Keratinocyte (primary cell): ENCODE measurements around the gene RNASE7. TPM values are rescaled to one million over a fixed set of nuclear protein-coding genes. Genes with fewer than 3 reads are reported as not detected.

Source experiments
- DNase-seq: peaks from one replicate; pipeline ENCODE4 v3.0.0-alpha.2; 2011; ENCODE audit warnings: low read depth, missing footprints, low spot score
- FAIRE-seq: peaks from 2 replicates; lab custom pipeline; 2011; peaks lifted over from hg19 to GRCh38; lab: Jason Lieb, UNC
- H2AFZ ChIP-seq: 2 replicates; pipeline ENCODE4 v1.6.0; 2012; ENCODE audit warnings: low read length, control low read depth, inconsistent platforms; ENCODE audit not compliant: control insufficient read depth
- H3K27ac ChIP-seq: 2 replicates; pipeline ENCODE4 v1.5.1; 2011; ENCODE audit warnings: low read length; ENCODE audit not compliant: control insufficient read depth, insufficient read depth
- H3K27me3 ChIP-seq: 3 replicates; pipeline ENCODE4 v1.6.0; 2011; ENCODE audit warnings: low read length; ENCODE audit not compliant: control insufficient read depth, insufficient read depth; ENCODE audit errors: extremely low read depth
- H3K36me3 ChIP-seq, 2 experiments: 2 replicates in 1 of 2; 3 replicates in 1 of 2; pipeline ENCODE4 v1.5.1; 2011; ENCODE audit warnings: low read length in 2 of 2, mild to moderate bottlenecking in 1 of 2; ENCODE audit not compliant: control insufficient read depth in 2 of 2, insufficient read depth in 2 of 2; ENCODE audit errors: extremely low read depth in 1 of 2
- H3K4me1 ChIP-seq: 3 replicates; pipeline ENCODE4 v1.5.1; 2011; ENCODE audit warnings: low read length; ENCODE audit not compliant: control insufficient read depth, insufficient read depth; ENCODE audit errors: extremely low read depth
- H3K4me2 ChIP-seq: 3 replicates; pipeline ENCODE4 v1.6.0; 2011; ENCODE audit warnings: low read depth, low read length; ENCODE audit not compliant: control insufficient read depth, insufficient read depth; ENCODE audit errors: extremely low read depth
- H3K4me3 ChIP-seq, 3 experiments: fragments of 200-600 bp in 1 of 3; sonication (generic) in 1 of 3; 2 replicates in 2 of 3; 3 replicates in 1 of 3; pipeline ENCODE4 v1.5.1; 2011 to 2016; ENCODE audit warnings: low read length in 3 of 3, mild to moderate bottlenecking in 3 of 3, control low read depth in 2 of 3, inconsistent platforms in 1 of 3, low read depth in 1 of 3, mixed read lengths in 1 of 3, mixed run types in 1 of 3, moderate library complexity in 1 of 3; ENCODE audit not compliant: control insufficient read depth in 2 of 3, insufficient read depth in 2 of 3; ENCODE audit errors: extremely low read depth in 1 of 3
- H3K79me2 ChIP-seq: 2 replicates; pipeline ENCODE4 v1.6.0; 2012; ENCODE audit warnings: low read length; ENCODE audit not compliant: control insufficient read depth, insufficient read depth
- H3K9ac ChIP-seq: 3 replicates; pipeline ENCODE4 v1.6.0; 2011; ENCODE audit warnings: low read length; ENCODE audit not compliant: control insufficient read depth, insufficient read depth; ENCODE audit errors: extremely low read depth
- H3K9me1 ChIP-seq: 3 replicates; pipeline ENCODE4 v1.6.0; 2011; ENCODE audit warnings: low read length; ENCODE audit not compliant: control insufficient read depth, insufficient read depth; ENCODE audit errors: extremely low read depth
- H3K9me3 ChIP-seq: 2 replicates; pipeline ENCODE4 v1.5.1; 2012; ENCODE audit warnings: low read depth, low read length; ENCODE audit not compliant: control insufficient read depth
- H4K20me1 ChIP-seq: 3 replicates; pipeline ENCODE4 v1.6.0; 2011; ENCODE audit warnings: low read length; ENCODE audit not compliant: control insufficient read depth, insufficient read depth; ENCODE audit errors: extremely low read depth
- CTCF ChIP-seq, 3 experiments: IDR thresholded peaks in 1 of 3; conservative IDR thresholded peaks in 1 of 3; optimal IDR thresholded peaks in 1 of 3; 2 replicates in 2 of 3; 3 replicates in 1 of 3; pipeline versions ENCODE3 to v1.5.1; 2011; ENCODE audit warnings: low read length in 3 of 3, mild to moderate bottlenecking in 3 of 3, moderate library complexity in 2 of 3, control low read depth in 1 of 3, inconsistent platforms in 1 of 3; ENCODE audit not compliant: insufficient read depth in 2 of 3; ENCODE audit errors: extremely low read depth in 1 of 3
- EZH2 ChIP-seq: IDR thresholded peaks from one replicate; pipeline ENCODE4 v1.6.1; 2012; ENCODE audit warnings: inconsistent platforms, mild to moderate bottlenecking, low read length, moderate library complexity
- dilution Hi-C: fragments of 300-500 bp; cut with MboI; formaldehyde crosslinking; loops from one replicate; pipeline ENCODE4 v1.7.0; 2020; ENCODE audit warnings: low sequenced_read_pairs; ENCODE audit not compliant: extremely low pct_ligation_motif_present
- polyA plus RNA-seq, 5 experiments: library from polyadenylated mRNA; depleted of rRNA in 3 of 5; stranded (reverse) in 3 of 5; stranded (forward) in 1 of 5; unstranded in 1 of 5; fragments of >200 nt; gene quantifications; 1 replicate in 1 of 5; 2 replicates in 3 of 5; 3 replicates in 1 of 5; pipeline versions ENCODE4 v1.2.1 to v1.2.3, GENCODE V29; 2011 to 2012; ENCODE audit warnings: missing spikeins in 2 of 5, low read depth in 1 of 5, low replicate concordance in 1 of 5

The RNASE7 gene
- polyA plus RNA-seq, 1 donor (not counting 4 experiments of a cell fraction or from before 2014, with no cell fraction given), result 17.4 TPM

- no peaks in the 10 kb centered on the region for H3K27me3 ChIP-seq
- no peak overlapping the region for H3K4me2 ChIP-seq
- H2AFZ ChIP-seq, result no peak overlapping the region
- no peak overlapping the region for H3K27ac ChIP-seq
- dilution Hi-C loops, result no loop called here
- no peaks in the 10 kb centered on the region for H4K20me1 ChIP-seq
- peaks cover under 1% of the 10 kb centered on the region for H3K4me1 ChIP-seq
- H3K9me1 ChIP-seq, result no peaks in the 10 kb centered on the region
- DNase-seq, result no peak
- no peaks in the 10 kb centered on the region for H3K9me3 ChIP-seq
- no peak for FAIRE-seq
- no peak for TF ChIP-seq CTCF (optimal IDR thresholded peaks at IDR 0.05 in 1 of 3, IDR thresholded peaks at IDR 0.05 in 1 of 3, conservative IDR thresholded peaks at IDR 0.05 in 1 of 3; ENCODE audit: extremely low read depth in 1 of 3, insufficient read depth in 2 of 3, low read length in 3 of 3)
- no peak for TF ChIP-seq EZH2
- H3K4me3 ChIP-seq, result no peak overlapping the region
- no peaks in the 10 kb centered on the region for H3K79me2 ChIP-seq
- no peak overlapping the region for H3K9ac ChIP-seq
- H3K36me3 ChIP-seq, result no peaks in the 10 kb centered on the region
Measured at GRCh38 chr14:21049271-21049673, 7.1 kb downstream of the RNASE7 start.

- Histone ChIP-seq H3K79me2 (no peaks in the 10 kb centered on the region), H3K4me1 (no peaks in the 10 kb centered on the region), H3K9ac (no peak overlapping the region), H3K27me3 (no peaks in the 10 kb centered on the region), H3K9me3 (no peaks in the 10 kb centered on the region), H3K27ac (no peak overlapping the region), H2AFZ (no peak overlapping the region), H4K20me1 (no peaks in the 10 kb centered on the region), H3K4me3 (no peak overlapping the region), H3K36me3 (no peaks in the 10 kb centered on the region), H3K4me2 (no peak overlapping the region), H3K9me1 (no peaks in the 10 kb centered on the region)
- dilution Hi-C loops, result no loop called here
- TF ChIP-seq EZH2 (no peak), CTCF (optimal IDR thresholded peaks at IDR 0.05 in 1 of 3, IDR thresholded peaks at IDR 0.05 in 1 of 3, conservative IDR thresholded peaks at IDR 0.05 in 1 of 3; ENCODE audit: extremely low read depth in 1 of 3, insufficient read depth in 2 of 3, low read length in 3 of 3) (no peak)
- no peak for FAIRE-seq
- no peak for DNase-seq
Measured at GRCh38 chr14:21050597-21050996, 8.4 kb downstream of the RNASE7 start.
